MM.1S (cell line): Measurements from ENCODE around the gene CDT1.

Experiments used
- DNase-seq: peaks from one replicate; pipeline ENCODE4 v3.0.0-alpha.2; 2015
- H2AFZ ChIP-seq: fragments of 300-600 bp; sonication (generic); 2 replicates; pipeline ENCODE4 v1.6.0; 2016; ENCODE audit warnings: antibody characterized with exemption, low read length
- H3F3A ChIP-seq: fragments of 300-600 bp; sonication (generic); 2 replicates; pipeline ENCODE4 v1.6.1; 2016; ENCODE audit warnings: mild to moderate bottlenecking, antibody characterized with exemption, low read length, moderate library complexity, mixed read lengths; ENCODE audit not compliant: insufficient read depth
- H3K27ac ChIP-seq: fragments of 300-600 bp; sonication (generic); 2 replicates; pipeline ENCODE4 v1.5.1; 2016; ENCODE audit warnings: mild to moderate bottlenecking, low read length
- H3K27me3 ChIP-seq: fragments of 300-600 bp; sonication (generic); replicated peaks from 2 replicates; pipeline ENCODE4 v1.6.0; 2016; ENCODE audit warnings: low read length; ENCODE audit not compliant: insufficient read depth
- H3K36me3 ChIP-seq: fragments of 300-600 bp; sonication (generic); replicated peaks from 2 replicates; pipeline ENCODE4 v1.6.1; 2016; ENCODE audit warnings: mild to moderate bottlenecking, low read length, mixed read lengths; ENCODE audit not compliant: insufficient read depth
- H3K4me1 ChIP-seq: fragments of 300-600 bp; sonication (generic); 2 replicates; pipeline ENCODE4 v1.6.1; 2016; ENCODE audit warnings: low read length, mixed read lengths
- H3K4me2 ChIP-seq: fragments of 300-600 bp; sonication (generic); 2 replicates; pipeline ENCODE4 v1.6.0; 2016; ENCODE audit warnings: low read depth, low read length
- H3K4me3 ChIP-seq: fragments of 300-600 bp; sonication (generic); 2 replicates; pipeline ENCODE4 v1.5.1; 2016; ENCODE audit warnings: low read length, mixed read lengths
- H3K79me2 ChIP-seq: fragments of 300-600 bp; sonication (generic); 2 replicates; pipeline ENCODE4 v1.6.1; 2016; ENCODE audit warnings: mixed run types, low read length, mixed read lengths
- H3K9ac ChIP-seq: fragments of 300-600 bp; sonication (generic); 2 replicates; pipeline ENCODE4 v1.6.1; 2016; ENCODE audit warnings: low read length, mixed read lengths
- H3K9me2 ChIP-seq: fragments of 300-600 bp; sonication (generic); replicated peaks from 2 replicates; pipeline ENCODE4 v1.6.1; 2016; ENCODE audit warnings: mild to moderate bottlenecking, low read length, mixed read lengths; ENCODE audit not compliant: insufficient read depth
- H3K9me3 ChIP-seq: fragments of 300-600 bp; sonication (generic); replicated peaks from 2 replicates; pipeline ENCODE4 v1.6.1; 2016; ENCODE audit warnings: mild to moderate bottlenecking, low read length, mixed read lengths; ENCODE audit not compliant: insufficient read depth
- H4K20me1 ChIP-seq: fragments of 300-600 bp; sonication (generic); 2 replicates; pipeline ENCODE4 v1.6.1; 2016; ENCODE audit warnings: mild to moderate bottlenecking, low read length, moderate library complexity, mixed read lengths; ENCODE audit not compliant: insufficient read depth
- EZH2 ChIP-seq: fragments of 300-600 bp; sonication (generic); optimal IDR thresholded peaks from 2 replicates; pipeline ENCODE3; 2017; ENCODE audit warnings: low read depth, mild to moderate bottlenecking, antibody characterized with exemption, low read length, mixed read lengths
- EZH2phosphoT487 ChIP-seq: fragments of 300-600 bp; sonication (generic); IDR thresholded peaks from 2 replicates; pipeline ENCODE4 v1.6.1; 2018; ENCODE audit warnings: antibody characterized with exemption, low read length
- TF ChIP-seq, protein P1 (sequence below): fragments of 300-600 bp; sonication (generic); IDR thresholded peaks from 2 replicates; pipeline ENCODE4 v1.5.1; 2016; ENCODE audit warnings: antibody characterized with exemption, low read length, mixed read lengths

Gene CDT1

DNA sequence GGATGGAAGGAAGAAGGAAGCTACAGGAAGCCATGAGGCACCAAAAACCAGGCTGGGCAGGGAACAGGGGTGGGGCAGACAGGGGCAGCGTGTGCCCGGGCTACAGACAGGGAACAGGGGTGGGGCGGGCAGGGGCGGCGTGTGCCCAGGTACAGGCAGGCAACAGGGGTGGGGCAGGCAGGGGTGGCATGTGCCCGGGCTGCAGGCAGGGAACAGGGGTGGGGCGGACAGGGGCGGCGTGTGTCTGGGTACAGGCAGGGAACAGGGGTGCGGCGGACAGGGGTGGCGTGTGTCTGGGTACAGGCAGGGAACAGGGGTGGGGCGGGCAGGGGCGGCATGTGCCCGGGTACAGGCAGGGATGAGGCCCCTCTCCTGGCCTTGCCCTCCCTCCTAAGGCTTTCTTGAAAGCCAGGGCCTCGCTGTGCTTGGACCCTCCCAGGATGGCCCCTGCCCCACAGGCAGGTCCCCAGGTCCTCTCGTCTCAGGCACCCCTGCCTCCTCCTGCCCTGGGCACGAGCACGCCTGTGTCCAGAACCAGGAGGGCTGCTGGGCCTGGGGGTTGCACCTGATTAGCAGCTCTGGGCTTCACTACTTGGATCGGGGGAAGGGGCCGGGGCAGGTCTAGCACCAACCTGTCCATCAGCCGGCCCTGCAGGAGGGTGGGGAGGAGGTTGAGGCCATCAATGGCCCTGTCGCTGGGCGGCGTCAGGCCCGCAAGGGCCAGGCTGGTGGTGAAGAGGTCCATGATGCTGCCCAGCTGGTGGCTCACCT is 22.7 kb downstream of the CDT1 start:
- H3K4me3 ChIP-seq = no peak overlapping the region
- H3F3A ChIP-seq = no peaks in the 10 kb centered on the region
- TF ChIP-seq EZH2 = no peak
- TF ChIP-seq EZH2phosphoT487 = no peak
- TF ChIP-seq, protein P1, sequence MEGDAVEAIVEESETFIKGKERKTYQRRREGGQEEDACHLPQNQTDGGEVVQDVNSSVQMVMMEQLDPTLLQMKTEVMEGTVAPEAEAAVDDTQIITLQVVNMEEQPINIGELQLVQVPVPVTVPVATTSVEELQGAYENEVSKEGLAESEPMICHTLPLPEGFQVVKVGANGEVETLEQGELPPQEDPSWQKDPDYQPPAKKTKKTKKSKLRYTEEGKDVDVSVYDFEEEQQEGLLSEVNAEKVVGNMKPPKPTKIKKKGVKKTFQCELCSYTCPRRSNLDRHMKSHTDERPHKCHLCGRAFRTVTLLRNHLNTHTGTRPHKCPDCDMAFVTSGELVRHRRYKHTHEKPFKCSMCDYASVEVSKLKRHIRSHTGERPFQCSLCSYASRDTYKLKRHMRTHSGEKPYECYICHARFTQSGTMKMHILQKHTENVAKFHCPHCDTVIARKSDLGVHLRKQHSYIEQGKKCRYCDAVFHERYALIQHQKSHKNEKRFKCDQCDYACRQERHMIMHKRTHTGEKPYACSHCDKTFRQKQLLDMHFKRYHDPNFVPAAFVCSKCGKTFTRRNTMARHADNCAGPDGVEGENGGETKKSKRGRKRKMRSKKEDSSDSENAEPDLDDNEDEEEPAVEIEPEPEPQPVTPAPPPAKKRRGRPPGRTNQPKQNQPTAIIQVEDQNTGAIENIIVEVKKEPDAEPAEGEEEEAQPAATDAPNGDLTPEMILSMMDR = no peak
- H3K27ac ChIP-seq = no peak overlapping the region
- H3K9me3 ChIP-seq = no peaks in the 10 kb centered on the region
- H2AFZ ChIP-seq = no peak overlapping the region
- H3K4me1 ChIP-seq = no peaks in the 10 kb centered on the region
- no peak overlapping the region for H3K9ac ChIP-seq
- H4K20me1 ChIP-seq = no peaks in the 10 kb centered on the region
- no peak for DNase-seq
- H3K9me2 ChIP-seq = no peaks in the 10 kb centered on the region
- H3K4me2 ChIP-seq = no peak overlapping the region
- no peaks in the 10 kb centered on the region for H3K79me2 ChIP-seq
- H3K27me3 ChIP-seq = no peaks in the 10 kb centered on the region
- H3K36me3 ChIP-seq = no peaks in the 10 kb centered on the region

DNA sequence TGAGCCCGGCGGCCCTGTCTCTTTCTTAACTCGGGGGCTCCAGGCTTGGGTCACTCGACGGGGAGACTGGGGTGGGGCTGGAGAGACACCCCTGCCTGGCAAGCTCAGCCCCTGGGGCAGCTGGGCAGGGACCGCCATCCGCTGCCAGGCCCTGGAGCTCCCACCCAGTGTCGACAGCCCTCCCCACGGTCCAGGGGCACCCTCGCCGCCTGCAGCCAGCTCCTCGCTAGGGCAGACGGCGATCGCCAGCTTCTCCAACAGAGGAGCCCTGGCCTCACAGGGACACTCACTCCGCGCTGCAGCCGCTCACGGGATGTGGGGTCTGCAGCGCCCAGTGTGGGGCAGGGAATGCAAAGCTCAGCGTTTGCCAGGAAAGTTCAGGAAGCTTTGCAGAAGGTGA is 24.1 kb downstream of the CDT1 start:
- Histone ChIP-seq H3K27ac (no peak overlapping the region), H3K36me3 (no peaks in the 10 kb centered on the region), H3K27me3 (0 out of 2 replicates have a peak, but pooled peaks cover 4% of the 10 kb centered on the region), H3K79me2 (no peaks in the 10 kb centered on the region), H3K9me2 (no peaks in the 10 kb centered on the region), H3F3A (no peaks in the 10 kb centered on the region), H3K4me2 (no peak overlapping the region), H4K20me1 (no peaks in the 10 kb centered on the region), H3K4me3 (no peak overlapping the region), H2AFZ (no peak overlapping the region), H3K9me3 (no peaks in the 10 kb centered on the region), H3K4me1 (no peaks in the 10 kb centered on the region), H3K9ac (no peak overlapping the region)
- no peak for DNase-seq
- TF ChIP-seq EZH2phosphoT487 = no peak
- TF ChIP-seq, protein P1 = no peak
- TF ChIP-seq EZH2 = no peak

GRCh38 chr16:88828711-88829110 is 25.1 kb downstream of the CDT1 start:
- H3K4me3 ChIP-seq = no peak overlapping the region
- H2AFZ ChIP-seq = no peak overlapping the region
- peaks cover 4% of the 10 kb centered on the region; the same call in 1 of the 2 replicates for H3K27me3 ChIP-seq
- H3F3A ChIP-seq = no peaks in the 10 kb centered on the region
- no peak overlapping the region for H3K9ac ChIP-seq
- H3K9me2 ChIP-seq = no peaks in the 10 kb centered on the region
- no peak for DNase-seq
- H3K79me2 ChIP-seq = no peaks in the 10 kb centered on the region
- H3K9me3 ChIP-seq = no peaks in the 10 kb centered on the region
- H4K20me1 ChIP-seq = no peaks in the 10 kb centered on the region
- no peaks in the 10 kb centered on the region for H3K36me3 ChIP-seq
- no peak overlapping the region for H3K4me2 ChIP-seq
- TF ChIP-seq EZH2 (no peak), EZH2phosphoT487 (no peak)
- TF ChIP-seq, protein P1 = no peak
- H3K27ac ChIP-seq = no peak overlapping the region
- no peaks in the 10 kb centered on the region for H3K4me1 ChIP-seq
